ENCODE results near the gene UNC119B.
"Not testable (repeated sequence)": the region's sequence is repeated elsewhere in the genome, so short reads cannot be mapped to it uniquely, and the experiment has no call there.

Gene UNC119B

GRCh38 chr12:120720234-120720986 is 10.2 kb downstream of the UNC119B start:
- no peak for DNase-seq

GRCh38 chr12:120720987-120721801 is 10.9 kb downstream of the UNC119B start:
- DNase-seq = no peak

GRCh38 chr12:120721866-120722265 is 11.6 kb downstream of the UNC119B start:
- DNase-seq = no peak

GRCh38 chr12:120722784-120723183 is 12.5 kb downstream of the UNC119B start:
- DNase-seq = no peak

- DNase-seq = no peak
These were observed 14.5 kb downstream of the UNC119B start for GRCh38 chr12:120724720-120725119.

GRCh38 chr12:120725151-120725658 is 14.9 kb downstream of the UNC119B start:
- DNase-seq = no peak

- DNase-seq = peak; percentile 87 to 88
These were observed 15.6 kb downstream of the UNC119B start, which contains the start of gene ACADS for GRCh38 chr12:120725659-120726509. Gene ACADS, plus strand, starts transcription at chr12:120725826. Its CDS starts 60 bp downstream, at chr12:120725886.

GRCh38 chr12:120726510-120726793 is 16.2 kb downstream of the UNC119B start:
- no peak for DNase-seq

GRCh38 chr12:120726961-120727360 is 16.7 kb downstream of the UNC119B start:
- no peak for DNase-seq

- DNase-seq = not testable (repeated sequence)
These were observed 21.9 kb downstream of the UNC119B start for GRCh38 chr12:120732198-120732597.

GRCh38 chr12:120733574-120733973 is 23.3 kb downstream of the UNC119B start:
- no peak for DNase-seq

GRCh38 chr12:120734210-120734609 is 24.0 kb downstream of the UNC119B start:
- no peak for DNase-seq

- DNase-seq = no peak
These were observed 24.9 kb downstream of the UNC119B start for GRCh38 chr12:120735181-120735580.

- no peak for DNase-seq
These were observed 26.4 kb downstream of the UNC119B start for GRCh38 chr12:120736404-120737331.

GRCh38 chr12:120737557-120738251 is 27.4 kb downstream of the UNC119B start:
- DNase-seq = no peak

GRCh38 chr12:120738252-120739030 is 28.2 kb downstream of the UNC119B start:
- DNase-seq = no peak

GRCh38 chr12:120739031-120739762 is 28.9 kb downstream of the UNC119B start:
- no peak for DNase-seq

GRCh38 chr12:120739821-120740613 is 29.8 kb downstream of the UNC119B start:
- DNase-seq = no peak

- DNase-seq = no peak
These were observed 30.6 kb downstream of the UNC119B start for GRCh38 chr12:120740871-120741270.

Measured in stimulated activated CD4-positive, alpha-beta T cell treated with anti-CD3 and anti-CD28 coated beads, Interleukin-2, amount 100 ng/mL, for 48 hours (primary cell).